ENCODE measurements around the gene LRMDA.
A peak's percentile ranks its signal among the peaks of the same experiment; 100 is the strongest.

The LRMDA gene

DNA sequence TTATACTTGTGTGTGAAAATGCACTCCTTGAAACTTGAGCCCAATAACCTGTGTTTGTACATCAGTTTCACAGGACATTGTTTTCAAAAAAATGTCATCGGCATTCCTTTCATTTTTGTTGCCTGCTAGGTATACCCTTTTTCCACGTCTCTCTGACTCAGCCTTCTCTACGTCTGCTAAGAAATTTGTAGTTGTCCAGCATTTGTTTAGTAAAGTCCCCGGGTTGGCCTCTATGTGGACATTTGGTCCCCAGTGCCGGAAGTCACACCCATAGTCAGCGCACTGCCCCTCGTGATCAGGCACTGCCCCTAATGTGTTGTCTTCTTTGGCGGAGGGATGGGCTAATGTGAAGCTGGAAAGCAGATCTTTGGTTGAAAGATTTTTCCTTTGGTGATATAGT, 222.3 kb downstream of the LRMDA start:
- no peak for DNase-seq (ENCODE audit: low read depth)
- H3K4me3 ChIP-seq (ENCODE audit: low read length) = no peak overlapping the region
- TF ChIP-seq, protein P1, sequence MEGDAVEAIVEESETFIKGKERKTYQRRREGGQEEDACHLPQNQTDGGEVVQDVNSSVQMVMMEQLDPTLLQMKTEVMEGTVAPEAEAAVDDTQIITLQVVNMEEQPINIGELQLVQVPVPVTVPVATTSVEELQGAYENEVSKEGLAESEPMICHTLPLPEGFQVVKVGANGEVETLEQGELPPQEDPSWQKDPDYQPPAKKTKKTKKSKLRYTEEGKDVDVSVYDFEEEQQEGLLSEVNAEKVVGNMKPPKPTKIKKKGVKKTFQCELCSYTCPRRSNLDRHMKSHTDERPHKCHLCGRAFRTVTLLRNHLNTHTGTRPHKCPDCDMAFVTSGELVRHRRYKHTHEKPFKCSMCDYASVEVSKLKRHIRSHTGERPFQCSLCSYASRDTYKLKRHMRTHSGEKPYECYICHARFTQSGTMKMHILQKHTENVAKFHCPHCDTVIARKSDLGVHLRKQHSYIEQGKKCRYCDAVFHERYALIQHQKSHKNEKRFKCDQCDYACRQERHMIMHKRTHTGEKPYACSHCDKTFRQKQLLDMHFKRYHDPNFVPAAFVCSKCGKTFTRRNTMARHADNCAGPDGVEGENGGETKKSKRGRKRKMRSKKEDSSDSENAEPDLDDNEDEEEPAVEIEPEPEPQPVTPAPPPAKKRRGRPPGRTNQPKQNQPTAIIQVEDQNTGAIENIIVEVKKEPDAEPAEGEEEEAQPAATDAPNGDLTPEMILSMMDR (conservative IDR thresholded peaks at IDR 0.05; ENCODE audit: low read depth, low read length) = no peak

DNA sequence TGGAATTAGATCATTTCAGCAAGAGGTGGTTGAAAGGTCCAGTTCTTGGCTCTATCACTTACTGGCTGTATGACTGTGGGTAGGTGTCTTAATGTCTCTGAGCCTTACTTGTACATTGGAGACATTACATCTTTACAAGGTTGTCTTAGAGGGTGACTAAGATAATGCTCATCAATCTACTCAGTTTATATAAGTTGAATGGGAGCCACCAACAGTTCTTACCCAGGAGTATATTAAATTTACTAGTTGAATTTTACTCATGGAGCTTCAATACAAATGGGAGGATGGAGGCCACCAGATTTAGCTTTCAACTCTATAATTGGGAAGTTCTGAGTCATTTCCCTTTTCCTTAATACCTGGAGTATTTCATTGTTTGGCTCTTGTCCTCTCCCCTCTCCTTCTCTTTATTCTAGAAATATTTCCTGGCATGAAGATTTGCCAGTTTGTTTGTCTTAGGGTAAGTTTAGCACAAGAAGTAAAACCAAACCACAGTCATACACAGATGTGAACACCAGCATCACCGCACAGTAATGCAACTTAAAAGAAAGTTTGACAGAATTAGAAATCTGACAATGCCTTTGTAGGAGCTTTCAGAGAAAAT, 222.8 kb downstream of the LRMDA start:
- H3K4me3 ChIP-seq (ENCODE audit: low read length) = no peak overlapping the region
- DNase-seq (ENCODE audit: low read depth) = no peak
- TF ChIP-seq, protein P1 (conservative IDR thresholded peaks at IDR 0.05; ENCODE audit: low read depth, low read length) = no peak

DNA sequence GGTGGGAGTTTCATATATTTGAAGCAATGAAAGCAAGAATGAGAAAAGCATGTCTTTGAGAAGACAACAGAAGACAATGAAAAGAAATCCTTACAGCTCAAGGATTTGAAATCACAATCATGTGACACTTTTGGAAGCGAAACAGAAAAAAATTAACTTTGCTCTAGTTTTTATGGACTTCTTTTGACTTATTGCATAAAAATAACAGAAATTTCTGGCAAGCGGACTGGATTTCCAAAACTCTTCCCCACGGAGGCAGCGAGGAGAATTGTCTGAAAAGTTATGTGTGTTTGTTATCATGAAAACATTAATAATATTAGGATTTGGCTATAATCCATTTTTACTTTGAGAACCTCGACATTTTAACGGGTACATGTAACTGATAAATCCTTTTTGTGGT, 223.3 kb downstream of the LRMDA start:
- TF ChIP-seq, protein P1 (conservative IDR thresholded peaks at IDR 0.05; ENCODE audit: low read depth, low read length) = no peak
- no peak for DNase-seq (ENCODE audit: low read depth)
- H3K4me3 ChIP-seq (ENCODE audit: low read length) = no peak overlapping the region

DNA sequence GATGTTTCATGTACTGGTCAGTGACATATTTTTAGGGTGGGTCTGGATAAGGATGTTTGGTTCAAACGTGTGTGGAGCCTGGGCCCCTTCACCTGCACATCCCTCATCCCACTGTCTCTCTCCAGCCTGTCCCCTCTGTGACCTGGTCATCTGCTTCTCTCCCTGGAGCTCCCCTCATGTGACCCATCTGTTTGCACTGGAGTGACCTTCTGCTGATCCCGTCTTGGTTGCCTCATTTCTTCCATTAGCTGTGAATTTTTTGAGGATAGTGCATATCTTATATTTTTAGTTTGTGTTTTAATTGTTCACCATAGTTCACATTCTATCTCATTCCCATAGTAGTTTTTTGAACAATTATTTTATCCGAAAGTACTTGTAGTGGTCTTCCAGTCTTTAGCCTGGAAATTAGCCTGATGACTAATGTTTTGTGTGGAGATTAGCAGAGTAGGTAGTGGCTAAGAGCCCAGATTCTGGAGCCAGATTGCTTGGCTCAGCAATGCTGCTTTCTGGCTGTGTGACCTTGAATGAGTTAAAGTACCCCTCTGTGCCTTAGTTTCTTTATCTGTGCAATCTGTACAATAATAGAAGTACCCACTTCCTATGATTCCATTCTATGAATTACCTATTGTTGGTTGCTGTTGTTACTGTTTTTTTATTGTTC, 224.5 kb downstream of the LRMDA start:
- no peak overlapping the region for H3K4me3 ChIP-seq (ENCODE audit: low read length)
- DNase-seq (ENCODE audit: low read depth) = peak; percentile 90
- TF ChIP-seq, protein P1 (conservative IDR thresholded peaks at IDR 0.05; ENCODE audit: low read depth, low read length) = no peak

DNA sequence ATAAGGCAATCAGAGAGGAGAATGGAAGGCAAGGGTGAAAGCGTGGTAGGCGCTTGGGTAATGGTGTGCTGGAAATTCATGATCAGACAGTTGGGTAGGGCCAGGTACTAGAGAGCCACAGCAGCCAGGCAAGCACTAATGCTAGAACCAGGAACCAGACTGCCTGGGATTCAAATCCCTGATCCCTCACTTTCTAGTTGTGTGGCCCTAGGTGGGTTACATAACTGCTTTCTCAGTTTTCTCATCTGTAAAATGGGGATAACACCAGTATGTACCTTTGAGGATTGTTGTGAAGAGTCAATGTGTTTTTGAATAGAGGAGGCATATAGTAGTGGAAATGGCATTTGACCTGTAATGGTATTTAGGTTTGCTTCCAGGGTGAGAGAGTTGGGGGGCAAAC, 225.9 kb downstream of the LRMDA start:
- no peak overlapping the region for H3K4me3 ChIP-seq (ENCODE audit: low read length)
- no peak for DNase-seq (ENCODE audit: low read depth)
- TF ChIP-seq, protein P1 (conservative IDR thresholded peaks at IDR 0.05; ENCODE audit: low read depth, low read length) = no peak

DNA sequence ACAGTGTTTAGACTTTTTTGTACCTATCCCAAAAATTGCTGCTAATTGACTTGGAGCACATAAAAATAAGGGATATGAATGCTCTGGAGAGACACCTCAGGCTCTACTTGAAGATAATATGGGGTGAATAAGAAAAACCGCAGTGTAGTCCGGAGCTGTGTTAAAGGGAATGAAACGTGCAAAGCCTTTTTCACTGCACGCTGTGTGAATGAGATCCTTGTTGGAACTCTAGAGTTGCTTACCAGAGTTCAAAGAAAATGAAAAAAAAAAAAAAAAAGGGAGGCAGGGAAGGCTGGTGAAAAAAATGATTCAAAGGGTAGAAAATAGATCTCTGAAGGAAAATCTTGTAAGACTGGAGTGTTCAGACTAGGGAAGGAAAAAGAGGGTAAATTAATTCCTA, 226.6 kb downstream of the LRMDA start:
- no peak overlapping the region for H3K4me3 ChIP-seq (ENCODE audit: low read length)

More for the DNA sequence above, 226.6 kb downstream of the LRMDA start:
- TF ChIP-seq, protein P1 (conservative IDR thresholded peaks at IDR 0.05; ENCODE audit: low read depth, low read length) = no peak
- DNase-seq (ENCODE audit: low read depth) = no peak
